Choroid plexus epithelial cell (primary cell): ENCODE measurements around the gene ARMC7.

Experiments used
- DNase-seq: peaks from one replicate; pipeline ENCODE4 v3.0.0-alpha.2; 2010; ENCODE audit warnings: low read depth
- H3K4me3 ChIP-seq: 2 replicates; pipeline ENCODE4 v1.5.1; 2011; ENCODE audit warnings: low read depth, mild to moderate bottlenecking, control low read depth, low read length, moderate library complexity
- CTCF ChIP-seq: conservative IDR thresholded peaks from 2 replicates; pipeline ENCODE4 v1.5.1; 2011; ENCODE audit warnings: low read depth, mild to moderate bottlenecking, control low read depth, inconsistent platforms, low read length, moderate library complexity

The ARMC7 gene

GRCh38 chr17:75113798-75114551, 4.2 kb downstream of the ARMC7 start:
- peak overlapping the region; percentile 67 for H3K4me3 ChIP-seq
- peak; percentile 95 for TF ChIP-seq CTCF

DNA sequence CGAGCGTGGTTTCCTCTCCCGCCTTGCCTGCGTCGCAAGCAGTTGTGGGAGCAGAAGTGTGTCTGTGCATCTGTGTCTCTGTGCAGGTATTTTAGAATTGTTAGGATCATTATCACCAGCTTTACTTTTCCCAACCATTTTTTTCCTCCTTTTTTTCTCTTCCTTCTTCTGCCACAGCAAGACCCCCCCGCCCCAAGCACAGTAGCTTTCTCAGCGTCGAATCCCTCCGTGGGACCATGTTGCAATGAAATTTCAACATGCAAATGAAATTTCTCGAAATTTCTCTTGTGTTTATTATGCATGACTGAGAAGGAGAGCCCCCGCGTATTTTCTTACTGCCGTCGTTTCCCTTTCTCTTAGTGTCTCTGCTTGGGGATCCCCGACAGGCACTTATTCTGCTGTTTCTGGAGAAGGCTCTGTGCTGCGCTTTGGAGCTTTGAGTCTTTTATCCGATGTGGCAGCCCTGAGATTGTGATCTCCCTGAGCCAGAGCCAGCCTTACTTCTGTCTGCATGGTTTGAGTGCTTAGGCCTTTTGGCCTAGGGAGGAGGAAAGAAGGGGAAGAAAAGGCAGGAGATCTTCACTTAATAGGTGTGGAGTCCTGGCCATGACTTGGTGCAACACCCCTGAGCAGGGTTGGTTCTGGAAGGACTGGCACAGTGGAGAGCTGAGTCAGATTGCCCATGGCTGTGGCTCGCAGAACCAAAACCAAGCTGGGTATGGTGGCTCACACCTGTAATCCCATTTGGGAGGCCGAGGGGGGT, 5.0 kb downstream of the ARMC7 start:
- no peak for DNase-seq
- no peak for TF ChIP-seq CTCF
- H3K4me3 ChIP-seq: peak overlapping the region; percentile 67

More at GRCh38 chr17:75113798-75114551, 4.2 kb downstream of the ARMC7 start:
- DNase-seq: peak; percentile 94

DNA sequence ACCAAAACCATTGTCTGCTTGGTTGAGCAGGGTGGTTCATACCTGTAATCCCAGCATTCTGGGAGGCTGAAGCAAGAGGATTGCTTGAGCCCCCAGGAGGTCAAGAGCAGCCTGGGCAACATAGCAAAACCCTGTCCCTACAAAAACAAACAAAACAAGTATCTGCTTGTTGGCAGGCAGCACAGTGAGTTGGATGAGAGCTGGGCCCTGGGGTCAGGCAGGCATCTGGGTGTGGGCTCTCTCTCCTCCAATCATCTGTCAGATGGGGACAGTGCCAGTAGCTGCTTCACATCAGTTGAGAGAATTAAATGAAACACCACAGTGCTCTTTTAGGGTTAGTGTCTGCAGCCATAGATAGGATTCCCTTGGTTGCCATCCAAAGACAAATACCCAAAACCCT, 5.8 kb downstream of the ARMC7 start:
- no peak overlapping the region for H3K4me3 ChIP-seq
- no peak for TF ChIP-seq CTCF
- no peak for DNase-seq

DNA sequence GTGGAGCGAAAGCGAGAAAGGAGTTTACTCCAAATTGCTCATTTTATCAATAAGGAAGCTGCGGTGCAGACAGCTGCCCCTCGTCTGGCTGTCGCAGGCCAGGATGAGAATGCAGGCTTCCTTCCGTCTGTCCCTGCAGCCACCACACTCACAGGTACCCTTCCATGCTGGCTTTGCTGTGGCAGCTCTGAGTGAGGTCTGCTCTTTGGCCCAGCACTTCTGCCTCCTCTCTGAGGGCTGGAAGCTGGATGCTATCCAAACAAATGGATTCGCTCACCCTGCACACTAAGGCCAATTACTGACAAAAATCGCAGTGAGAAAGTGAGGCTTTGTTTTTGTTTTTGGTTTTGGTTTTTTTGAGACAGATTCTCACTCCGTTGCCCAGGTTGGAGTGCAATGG, 7.0 kb downstream of the ARMC7 start:
- no peak overlapping the region for H3K4me3 ChIP-seq
- TF ChIP-seq CTCF: no peak
- no peak for DNase-seq

DNA sequence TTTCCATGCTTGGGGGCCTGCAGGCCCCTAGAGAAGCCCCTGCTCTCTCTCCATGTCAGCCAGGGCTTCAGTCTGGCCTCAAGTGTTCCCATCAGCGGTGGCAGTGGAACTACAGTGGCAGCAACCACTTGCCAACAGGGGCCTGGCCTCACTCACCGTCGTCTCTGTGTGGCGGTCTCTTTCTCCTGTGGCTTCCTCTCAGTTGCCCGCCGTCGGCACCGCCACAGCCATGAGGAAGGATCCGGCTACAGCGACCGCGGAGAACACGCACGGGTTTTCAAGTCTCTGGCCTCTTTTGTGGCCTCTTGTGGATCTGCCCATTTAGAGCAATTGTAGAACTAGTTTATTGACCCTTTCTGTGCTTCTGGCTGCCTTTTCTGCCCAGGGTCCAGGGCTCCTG, 8.5 kb downstream of the ARMC7 start:
- no peak for TF ChIP-seq CTCF
- no peak overlapping the region for H3K4me3 ChIP-seq

DNA sequence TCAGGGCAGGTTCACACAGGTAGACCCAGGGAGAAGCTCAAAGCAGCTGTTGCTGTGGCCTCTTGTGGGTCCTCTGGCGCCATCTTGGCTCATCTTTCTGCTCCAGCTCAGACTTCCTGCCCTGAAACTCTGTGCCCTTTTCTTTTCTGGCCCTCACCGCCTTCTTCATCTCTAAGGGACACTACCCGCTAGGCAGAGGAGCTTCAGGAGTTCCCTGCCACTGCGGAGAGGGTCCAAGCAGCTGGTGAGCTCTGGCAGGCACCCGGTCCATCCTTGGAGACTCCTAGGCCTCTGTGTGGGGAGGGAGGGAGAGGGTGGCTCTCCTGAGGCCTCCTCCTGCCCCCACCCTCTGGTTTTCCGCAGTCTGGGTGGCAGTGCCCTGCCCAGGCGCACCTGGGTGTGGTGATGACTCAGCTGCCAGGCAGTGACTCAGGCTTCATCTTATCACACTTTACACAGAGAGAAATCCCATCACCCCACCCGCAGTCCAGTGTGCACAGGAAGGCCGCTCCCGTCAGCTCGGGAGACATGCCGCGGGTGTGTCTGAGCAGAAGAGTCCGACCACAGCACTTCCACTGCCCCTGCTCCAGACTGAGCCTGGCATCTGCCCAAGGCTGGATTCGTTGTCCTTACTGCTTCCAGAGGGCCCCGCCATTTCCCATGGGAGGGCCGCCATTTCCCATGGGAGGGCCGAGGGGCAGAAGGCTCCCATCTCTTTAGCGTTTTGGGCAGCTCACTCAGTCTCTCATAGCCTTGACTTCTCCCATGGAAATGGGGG, 14.5 kb downstream of the ARMC7 start:
- no peak for TF ChIP-seq CTCF
- peak; percentile 34 for DNase-seq
- no peak overlapping the region for H3K4me3 ChIP-seq

More for the DNA sequence above, 8.5 kb downstream of the ARMC7 start:
- DNase-seq: no peak
